NCI-H82 treated with DMSO at 0.1 percent for 48 hours (cell line): Measurements from ENCODE around the gene TMEM132D.

Source experiments
- DNase-seq: peaks from one replicate; lab custom pipeline; 2025; ENCODE audit not compliant: unreplicated experiment; lab: John Stamatoyannopoulos, UW

The TMEM132D gene

GRCh38 chr12:129373746-129374145 is 530.1 kb downstream of the TMEM132D start:
- no peak for DNase-seq

- no peak for DNase-seq
Observed at GRCh38 chr12:129372876-129373275, 530.9 kb downstream of the TMEM132D start.

- no peak for DNase-seq
Observed at GRCh38 chr12:129372348-129372747, 531.5 kb downstream of the TMEM132D start.

- DNase-seq, result no peak
Observed at GRCh38 chr12:129371268-129371667, 532.6 kb downstream of the TMEM132D start.

GRCh38 chr12:129366656-129367055 is 537.2 kb downstream of the TMEM132D start:
- no peak for DNase-seq

- DNase-seq, result no peak
Observed at GRCh38 chr12:129363041-129363440, 540.8 kb downstream of the TMEM132D start.

GRCh38 chr12:129357233-129357632 is 546.6 kb downstream of the TMEM132D start:
- DNase-seq, result no peak

- DNase-seq, result no peak
Observed at GRCh38 chr12:129351481-129351880, 552.3 kb downstream of the TMEM132D start.

- DNase-seq, result no peak
Observed at GRCh38 chr12:129339336-129339735, 564.5 kb downstream of the TMEM132D start.

GRCh38 chr12:129337413-129337812 is 566.4 kb downstream of the TMEM132D start:
- DNase-seq, result no peak

GRCh38 chr12:129335773-129336172 is 568.1 kb downstream of the TMEM132D start:
- no peak for DNase-seq

- no peak for DNase-seq
Observed at GRCh38 chr12:129332286-129332685, 571.5 kb downstream of the TMEM132D start.

GRCh38 chr12:129331356-129332085 is 572.3 kb downstream of the TMEM132D start:
- no peak for DNase-seq

- DNase-seq, result no peak
Observed at GRCh38 chr12:129328235-129328634, 575.6 kb downstream of the TMEM132D start.

GRCh38 chr12:129325566-129325965 is 578.3 kb downstream of the TMEM132D start:
- DNase-seq, result no peak

- DNase-seq, result no peak
Observed at GRCh38 chr12:129312048-129312447, 591.8 kb downstream of the TMEM132D start.

GRCh38 chr12:129310346-129310745 is 593.5 kb downstream of the TMEM132D start:
- no peak for DNase-seq

GRCh38 chr12:129305851-129306250 is 598.0 kb downstream of the TMEM132D start:
- DNase-seq, result no peak

GRCh38 chr12:129304529-129304928 is 599.3 kb downstream of the TMEM132D start:
- DNase-seq, result no peak

- no peak for DNase-seq
Observed at GRCh38 chr12:129300011-129300410, 603.8 kb downstream of the TMEM132D start.

GRCh38 chr12:129298921-129299320 is 604.9 kb downstream of the TMEM132D start:
- DNase-seq, result no peak

GRCh38 chr12:129296671-129297070 is 607.2 kb downstream of the TMEM132D start:
- no peak for DNase-seq

- no peak for DNase-seq
Observed at GRCh38 chr12:129294868-129295267, 609.0 kb downstream of the TMEM132D start.
